Prostate gland (tissue), 2 donors: Measurements from ENCODE around the gene NUP210L.
A peak's percentile ranks its signal among the peaks of the same experiment; 100 is the strongest.

Source experiments
- POLR2A ChIP-seq: fragments of 450-650 bp; IDR thresholded peaks from one replicate; pipeline ENCODE4 v1.6.1; 2016; ENCODE audit warnings: antibody characterized with exemption, mild to moderate bottlenecking
- POLR2AphosphoS5 ChIP-seq: sonication (generic); formaldehyde crosslinking; IDR thresholded peaks from one replicate; pipeline ENCODE4 v1.6.1; 2017; ENCODE audit warnings: antibody characterized with exemption
- TF ChIP-seq, protein P1 (sequence below), 4 experiments: fragments of 200-600 bp in 2 of 4; fragments of 450-650 bp in 2 of 4; sonication (generic) in 2 of 4; IDR thresholded peaks; 1 replicate in 3 of 4; 2 replicates in 1 of 4; pipeline ENCODE4 v1.5.1; 2016 to 2019; ENCODE audit warnings: antibody characterized with exemption in 4 of 4, mild to moderate bottlenecking in 2 of 4, moderate library complexity in 2 of 4

DNA sequence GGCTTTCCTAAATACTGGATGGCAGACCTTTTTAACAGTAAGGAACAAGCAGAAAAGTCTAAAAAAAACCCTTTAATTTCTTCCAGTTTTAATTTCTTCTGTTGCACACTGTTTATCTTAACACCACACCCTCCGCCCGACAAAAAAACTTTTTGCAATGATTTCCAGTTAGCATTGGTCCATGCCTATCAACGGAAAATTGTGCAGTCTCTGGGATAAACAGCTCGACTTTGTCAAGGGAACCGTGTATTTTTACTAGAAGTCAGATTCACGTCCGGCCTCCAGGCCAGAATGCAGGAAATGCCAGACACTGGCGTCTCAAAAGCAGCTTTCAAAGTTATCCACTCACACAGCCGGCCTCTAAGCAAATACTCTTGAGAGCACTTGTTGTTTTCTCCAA, 378 bp upstream of the NUP210L start:
- TF ChIP-seq POLR2A (no peak), POLR2AphosphoS5 (peak; percentile 11)
- TF ChIP-seq, protein P1, sequence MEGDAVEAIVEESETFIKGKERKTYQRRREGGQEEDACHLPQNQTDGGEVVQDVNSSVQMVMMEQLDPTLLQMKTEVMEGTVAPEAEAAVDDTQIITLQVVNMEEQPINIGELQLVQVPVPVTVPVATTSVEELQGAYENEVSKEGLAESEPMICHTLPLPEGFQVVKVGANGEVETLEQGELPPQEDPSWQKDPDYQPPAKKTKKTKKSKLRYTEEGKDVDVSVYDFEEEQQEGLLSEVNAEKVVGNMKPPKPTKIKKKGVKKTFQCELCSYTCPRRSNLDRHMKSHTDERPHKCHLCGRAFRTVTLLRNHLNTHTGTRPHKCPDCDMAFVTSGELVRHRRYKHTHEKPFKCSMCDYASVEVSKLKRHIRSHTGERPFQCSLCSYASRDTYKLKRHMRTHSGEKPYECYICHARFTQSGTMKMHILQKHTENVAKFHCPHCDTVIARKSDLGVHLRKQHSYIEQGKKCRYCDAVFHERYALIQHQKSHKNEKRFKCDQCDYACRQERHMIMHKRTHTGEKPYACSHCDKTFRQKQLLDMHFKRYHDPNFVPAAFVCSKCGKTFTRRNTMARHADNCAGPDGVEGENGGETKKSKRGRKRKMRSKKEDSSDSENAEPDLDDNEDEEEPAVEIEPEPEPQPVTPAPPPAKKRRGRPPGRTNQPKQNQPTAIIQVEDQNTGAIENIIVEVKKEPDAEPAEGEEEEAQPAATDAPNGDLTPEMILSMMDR (IDR thresholded peaks at IDR 0.05) = no peak
